HepG2 (cell line): ENCODE data around the gene PSMD1. TPM values are rescaled to one million over a fixed set of nuclear protein-coding genes. Genes with fewer than 3 reads are reported as not detected.
A peak's percentile ranks its signal among the peaks of the same experiment; 100 is the strongest.

Experiments used
- ATAC-seq: fragments of 200-7000 bp; cut with Tn5 transposase; 3 replicates; pipeline ENCODE4 v1.9.1; 2020; ENCODE audit warnings: mild to moderate bottlenecking, moderate library complexity
- BruUV-seq: library from RNA; stranded (reverse); fragments of 400-500 nt; replicated peaks from 2 replicates; lab custom pipeline; 2021; lab: Mats Ljungman, UMichigan
- CTCF ChIA-PET: fragments of 300-600 bp; formaldehyde crosslinking; extraction: SDS; loops from one replicate; lab custom pipeline; 2021; ENCODE audit warnings: low total read pairs, inconsistent platforms, low intra/inter-chr PET ratio; lab: Yijun Ruan, JAX
- POLR2A ChIA-PET: fragments of 350-600 bp; sonication (Branson Sonifier 250); formaldehyde crosslinking; loops from one replicate; lab custom pipeline; 2020; ENCODE audit warnings: antibody characterized with exemption, inconsistent platforms; lab: Yijun Ruan, JAX
- DNase-seq: peaks from one replicate; pipeline ENCODE4 v3.0.0-alpha.2; 2015; ENCODE audit warnings: low spot score
- FAIRE-seq: peaks from 3 replicates; lab custom pipeline; 2011; peaks lifted over from hg19 to GRCh38; lab: Jason Lieb, UNC
- H2AFZ ChIP-seq: one replicate; pipeline ENCODE4 v1.6.1; 2011; ENCODE audit warnings: low read length, inconsistent platforms
- H3K27ac ChIP-seq: fragments of 300-600 bp; 3 replicates; pipeline ENCODE4 v1.8.0; 2011; ENCODE audit warnings: mixed run types, mild to moderate bottlenecking, mixed read lengths, low read length, inconsistent platforms; ENCODE audit not compliant: insufficient read depth; ENCODE audit errors: extremely low read length
- H3K27me3 ChIP-seq, 2 experiments: fragments of 200-600 bp in 1 of 2; 2 replicates in 1 of 2; 3 replicates in 1 of 2; pipeline versions ENCODE4 v1.6.0 to v1.8.0; 2011; ENCODE audit warnings: low read length in 2 of 2, mild to moderate bottlenecking in 2 of 2, moderate library complexity in 2 of 2, inconsistent platforms in 1 of 2; ENCODE audit not compliant: insufficient read depth in 2 of 2, control insufficient read depth in 1 of 2
- H3K36me3 ChIP-seq, 2 experiments: fragments of 200-600 bp in 1 of 2; replicated peaks in 1 of 2; 2 replicates in 1 of 2; 3 replicates in 1 of 2; pipeline versions ENCODE4 v1.5.1 to v1.8.0; 2011; ENCODE audit warnings: low read length in 2 of 2, inconsistent platforms in 1 of 2; ENCODE audit not compliant: insufficient read depth in 2 of 2, control insufficient read depth in 1 of 2
- H3K4me1 ChIP-seq: 2 replicates; pipeline ENCODE4 v1.5.1; 2012; ENCODE audit warnings: low read length, inconsistent platforms; ENCODE audit not compliant: insufficient read depth
- H3K4me2 ChIP-seq: 2 replicates; pipeline ENCODE4 v1.6.0; 2011; ENCODE audit warnings: low read depth, low read length, inconsistent platforms
- H3K4me3 ChIP-seq, 3 experiments: fragments of 200-600 bp in 1 of 3; sonication (generic), shearing (Covaris generic) in 1 of 3; replicated peaks in 1 of 3; 2 replicates each; pipeline ENCODE4 v1.5.1; 2011 to 2016; ENCODE audit warnings: low read length in 3 of 3, inconsistent platforms in 2 of 3, low read depth in 2 of 3, mild to moderate bottlenecking in 2 of 3, control low read depth in 1 of 3, mixed read lengths in 1 of 3; ENCODE audit not compliant: insufficient read depth in 1 of 3
- H3K79me2 ChIP-seq: one replicate; pipeline ENCODE4 v1.6.1; 2011; ENCODE audit warnings: low read length, inconsistent platforms; ENCODE audit not compliant: insufficient read depth
- H3K9ac ChIP-seq: 2 replicates; pipeline ENCODE4 v1.6.0; 2011; ENCODE audit warnings: mild to moderate bottlenecking, low read depth, low read length, inconsistent platforms; ENCODE audit not compliant: insufficient read depth
- H3K9me3 ChIP-seq: 2 replicates; pipeline ENCODE4 v1.5.1; 2012; ENCODE audit warnings: mild to moderate bottlenecking, low read length
- H4K20me1 ChIP-seq: 2 replicates; pipeline ENCODE4 v1.6.0; 2011; ENCODE audit warnings: inconsistent platforms, mild to moderate bottlenecking, low read length, moderate library complexity; ENCODE audit not compliant: insufficient read depth
- ATRX ChIP-seq: sonication (generic); formaldehyde crosslinking; IDR thresholded peaks from 2 replicates; pipeline ENCODE4 v1.4.0; 2020; ENCODE audit warnings: missing genetic modification reagents, borderline replicate concordance
- CBX1 ChIP-seq: IDR thresholded peaks from one replicate; pipeline ENCODE4 v1.6.1; 2016; ENCODE audit warnings: antibody characterized with exemption, low read depth
- E2F1 ChIP-seq: sonication (generic); formaldehyde crosslinking; IDR thresholded peaks from 2 replicates; pipeline ENCODE4 v1.5.0; 2020; ENCODE audit warnings: missing genetic modification reagents
- HNRNPH1 ChIP-seq: fragments of 200-400 bp; formaldehyde crosslinking; optimal IDR thresholded peaks from 2 replicates; pipeline ENCODE3; 2017; ENCODE audit warnings: mild to moderate bottlenecking, low read depth, low read length
- NONO ChIP-seq, 2 experiments: fragments of 450-650 bp in 1 of 2; sonication (generic) in 1 of 2; formaldehyde crosslinking in 1 of 2; IDR thresholded peaks in 1 of 2; conservative IDR thresholded peaks in 1 of 2; 2 replicates each; pipeline versions ENCODE4 v1.6.1 to v1.8.0; 2017 to 2022; ENCODE audit warnings: mild to moderate bottlenecking in 1 of 2, missing genetic modification reagents in 1 of 2, moderate library complexity in 1 of 2
- PHF8 ChIP-seq: sonication (generic); formaldehyde crosslinking; IDR thresholded peaks from 2 replicates; pipeline ENCODE4 v1.5.0; 2020; ENCODE audit warnings: missing genetic modification reagents
- RFX1 ChIP-seq: fragments of 450-650 bp; IDR thresholded peaks from 2 replicates; pipeline ENCODE4 v1.6.1; 2017
- SOX13 ChIP-seq, 3 experiments: fragments of 450-650 bp in 1 of 3; sonication (generic) in 1 of 3; formaldehyde crosslinking in 1 of 3; IDR thresholded peaks in 2 of 3; conservative IDR thresholded peaks in 1 of 3; 2 replicates each; pipeline versions ENCODE4 v1.5.0 to v1.6.1; 2016 to 2020; ENCODE audit warnings: antibody characterized with exemption in 1 of 3, mild to moderate bottlenecking in 1 of 3, missing compliant biosample characterization in 1 of 3, missing genetic modification reagents in 1 of 3, moderate library complexity in 1 of 3
- TARDBP ChIP-seq: sonication (generic); formaldehyde crosslinking; IDR thresholded peaks from 2 replicates; pipeline ENCODE4 v1.8.0; 2022; ENCODE audit warnings: mild to moderate bottlenecking, missing genetic modification reagents
- TEF ChIP-seq: sonication (generic); formaldehyde crosslinking; IDR thresholded peaks from 2 replicates; pipeline ENCODE4 v1.5.0; 2020; ENCODE audit warnings: missing genetic modification reagents
- TRIM24 ChIP-seq: sonication (generic); formaldehyde crosslinking; IDR thresholded peaks from 2 replicates; pipeline ENCODE4 v1.8.0; 2022; ENCODE audit warnings: mild to moderate bottlenecking, missing genetic modification reagents
- ZC3H4 ChIP-seq: sonication (generic); formaldehyde crosslinking; IDR thresholded peaks from 2 replicates; pipeline ENCODE4 v1.4.0; 2020; ENCODE audit warnings: missing genetic modification reagents, borderline replicate concordance
- ZNF121 ChIP-seq: sonication (generic); formaldehyde crosslinking; IDR thresholded peaks from 2 replicates; pipeline ENCODE4 v1.5.0; 2020; ENCODE audit warnings: mild to moderate bottlenecking, missing genetic modification reagents
- ZNF124 ChIP-seq: sonication (generic); formaldehyde crosslinking; IDR thresholded peaks from 2 replicates; pipeline ENCODE4 v1.4.0; 2020; ENCODE audit warnings: missing genetic modification reagents
- ZNF232 ChIP-seq: sonication (generic); formaldehyde crosslinking; IDR thresholded peaks from 2 replicates; pipeline ENCODE4 v1.4.0; 2020; ENCODE audit warnings: missing genetic modification reagents, borderline replicate concordance
- ZNF296 ChIP-seq: sonication (generic); formaldehyde crosslinking; conservative IDR thresholded peaks from 2 replicates; pipeline ENCODE4 v1.5.0; 2020; ENCODE audit warnings: mild to moderate bottlenecking, missing genetic modification reagents
- ZNF468 ChIP-seq: sonication (generic); formaldehyde crosslinking; IDR thresholded peaks from 2 replicates; pipeline ENCODE4 v1.8.0; 2022; ENCODE audit warnings: mild to moderate bottlenecking, moderate library complexity, missing genetic modification reagents
- ZNF674 ChIP-seq: sonication (generic); formaldehyde crosslinking; IDR thresholded peaks from 2 replicates; pipeline ENCODE4 v1.5.0; 2020; ENCODE audit warnings: low read depth, mild to moderate bottlenecking, missing genetic modification reagents
- ZSCAN29 ChIP-seq: sonication (generic); formaldehyde crosslinking; conservative IDR thresholded peaks from 2 replicates; pipeline ENCODE4 v1.4.0; 2020; ENCODE audit warnings: mild to moderate bottlenecking, missing genetic modification reagents
- WGBS: methylation state at CpG from one replicate; pipeline ENCODE4 v1.1.6; 2017; ENCODE audit warnings: low lambda C conversion rate; 5-methylcytosine and 5-hydroxymethylcytosine counted together
- in situ Hi-C: cut with HindIII; loops from 2 replicates; pipeline ENCODE4 v1.10.0; 2017; ENCODE audit warnings: low pct_unique_long_range_greater_than_20kb; ENCODE audit not compliant: extremely low pct_ligation_motif_present
- intact Hi-C: fragments of 100-400 bp; cut with micrococcal nuclease; formaldehyde crosslinking; loops from one replicate; pipeline ENCODE4 v1.10.0; 2022; ENCODE audit not compliant: unreplicated experiment
- polyA plus RNA-seq, 8 experiments: library from polyadenylated mRNA; depleted of rRNA in 3 of 8; stranded (reverse) in 7 of 8; unstranded in 1 of 8; fragments of >200 nt; fragmentation: Illumina TruSeq in 4 of 8; extraction: Trizol in 4 of 8; gene quantifications; 2 replicates each; pipeline versions ENCODE4 v1.2.1 to v1.2.3, GENCODE V29; 2011 to 2016; ENCODE audit warnings: low read depth in 4 of 8, missing spikeins in 1 of 8, mixed read lengths in 1 of 8; ENCODE audit not compliant: insufficient read depth in 1 of 8
- total RNA-seq, 5 experiments: library from RNA; depleted of rRNA; stranded (reverse); fragments of >200 nt; fragmentation: Illumina TruSeq; extraction: Trizol; gene quantifications; 2 replicates each; pipeline ENCODE4 v1.2.3, GENCODE V29; 2016; ENCODE audit warnings: low read depth in 1 of 5
- TF ChIP-seq, protein P1 (sequence below): sonication (generic); formaldehyde crosslinking; IDR thresholded peaks from 2 replicates; pipeline ENCODE4 v1.5.1; 2020; ENCODE audit warnings: missing genetic modification reagents, mild to moderate bottlenecking, borderline replicate concordance
- TF ChIP-seq, protein P2 (sequence below): sonication (generic); formaldehyde crosslinking; IDR thresholded peaks from 2 replicates; pipeline ENCODE4 v1.9.0; 2022; ENCODE audit warnings: missing genetic modification reagents, mild to moderate bottlenecking, borderline replicate concordance

PSMD1 gene
- total and polyA plus RNA-seq, 2 of the 13 experiments (the other 11 are each of a cell fraction or from before 2014, with no cell fraction given), result 136 to 191 TPM

GRCh38 chr2:231032575-231033140 is 24.0 kb upstream of the PSMD1 start:
- ChIA-PET POLR2A (interaction anchor here (1.2 to 5.1 kb wide), 2 partner anchors 15 to 19 kb away, joined by 5 to 66 read pairs; no protein-coding TSS in a partner anchor), CTCF (no interaction called here)
- no peak for ATAC-seq
- FAIRE-seq, result no peak
- H3K79me2 ChIP-seq, result peaks cover 12% of the 10 kb centered on the region
- in situ Hi-C loops, result no loop called here
- H3K27me3 ChIP-seq, result no peaks in the 10 kb centered on the region
- peak overlapping the region; percentile 89 for H3K27ac ChIP-seq
- BruUV-seq, result no TSS peak
- H2AFZ ChIP-seq, result no peak overlapping the region
- intact Hi-C loops, result no loop called here
- H4K20me1 ChIP-seq, result no peaks in the 10 kb centered on the region
- H3K4me2 ChIP-seq, result no peak overlapping the region
- no peaks in the 10 kb centered on the region for H3K36me3 ChIP-seq
- WGBS, result 64% methylated on average over 4 of the region's 5 CpGs
- H3K9me3 ChIP-seq, result no peaks in the 10 kb centered on the region
- no peak for DNase-seq
- H3K4me1 ChIP-seq, result peaks cover 69% of the 10 kb centered on the region
- no peak overlapping the region for H3K9ac ChIP-seq
- no peak overlapping the region for H3K4me3 ChIP-seq
- no peak for TF ChIP-seq NONO (IDR thresholded peaks at IDR 0.05)
- TF ChIP-seq NONO (CRISPR knock-in tag; conservative IDR thresholded peaks at IDR 0.05), result no peak
- no peak for TF ChIP-seq SOX13 (IDR thresholded peaks at IDR 0.05)
- TF ChIP-seq SOX13 (CRISPR knock-in tag; conservative IDR thresholded peaks at IDR 0.05 in 1 of 2, IDR thresholded peaks at IDR 0.05 in 1 of 2), result no peak
- no peak for TF ChIP-seq ZNF468 (CRISPR knock-in tag)
- TF ChIP-seq ZNF674, result no peak
- TF ChIP-seq TEF (CRISPR knock-in tag), result no peak
- TF ChIP-seq PHF8 (CRISPR knock-in tag), result peak; percentile 12; the same call in 1 of the 2 replicates
- no peak for TF ChIP-seq ZC3H4 (CRISPR knock-in tag)
- no peak for TF ChIP-seq ZNF232 (CRISPR knock-in tag)
- TF ChIP-seq ZSCAN29 (CRISPR knock-in tag), result no peak
- TF ChIP-seq, protein P1, sequence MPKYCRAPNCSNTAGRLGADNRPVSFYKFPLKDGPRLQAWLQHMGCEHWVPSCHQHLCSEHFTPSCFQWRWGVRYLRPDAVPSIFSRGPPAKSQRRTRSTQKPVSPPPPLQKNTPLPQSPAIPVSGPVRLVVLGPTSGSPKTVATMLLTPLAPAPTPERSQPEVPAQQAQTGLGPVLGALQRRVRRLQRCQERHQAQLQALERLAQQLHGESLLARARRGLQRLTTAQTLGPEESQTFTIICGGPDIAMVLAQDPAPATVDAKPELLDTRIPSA (CRISPR knock-in tag), result no peak
- no peak for TF ChIP-seq ZNF296 (CRISPR knock-in tag)
- TF ChIP-seq, protein P2, sequence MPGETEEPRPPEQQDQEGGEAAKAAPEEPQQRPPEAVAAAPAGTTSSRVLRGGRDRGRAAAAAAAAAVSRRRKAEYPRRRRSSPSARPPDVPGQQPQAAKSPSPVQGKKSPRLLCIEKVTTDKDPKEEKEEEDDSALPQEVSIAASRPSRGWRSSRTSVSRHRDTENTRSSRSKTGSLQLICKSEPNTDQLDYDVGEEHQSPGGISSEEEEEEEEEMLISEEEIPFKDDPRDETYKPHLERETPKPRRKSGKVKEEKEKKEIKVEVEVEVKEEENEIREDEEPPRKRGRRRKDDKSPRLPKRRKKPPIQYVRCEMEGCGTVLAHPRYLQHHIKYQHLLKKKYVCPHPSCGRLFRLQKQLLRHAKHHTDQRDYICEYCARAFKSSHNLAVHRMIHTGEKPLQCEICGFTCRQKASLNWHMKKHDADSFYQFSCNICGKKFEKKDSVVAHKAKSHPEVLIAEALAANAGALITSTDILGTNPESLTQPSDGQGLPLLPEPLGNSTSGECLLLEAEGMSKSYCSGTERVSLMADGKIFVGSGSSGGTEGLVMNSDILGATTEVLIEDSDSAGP (CRISPR knock-in tag), result peak; percentile 50; the same call in 1 of the 2 replicates
- 0 out of 2 replicates have a peak, but pooled peaks have one; percentile 20 for TF ChIP-seq TARDBP (CRISPR knock-in tag)
- no peak for TF ChIP-seq ZNF124 (CRISPR knock-in tag)
- TF ChIP-seq CBX1, result no peak
- no peak for TF ChIP-seq ATRX
- no peak for TF ChIP-seq HNRNPH1
- no peak for TF ChIP-seq E2F1
- TF ChIP-seq TRIM24, result no peak
- TF ChIP-seq ZNF121 (CRISPR knock-in tag), result no peak
- no peak for TF ChIP-seq RFX1
